T-helper 1 cell treated with Interleukin-12 subunit alpha and Interleukin-12 subunit beta and Interleukin-4 antibody, amounts not matched to agents 30 μg/mL and 1 μg/mL, for 36 hours (primary cell): ENCODE measurements around the gene PIM1.
"Not testable (repeated sequence)": the region's sequence is repeated elsewhere in the genome, so short reads cannot be mapped to it uniquely, and the experiment has no call there.

Source experiments
- H3K27ac Mint-ChIP-seq: one replicate; pipeline ENCODE4 v1.8.0; 2021; ENCODE audit warnings: mild to moderate bottlenecking, mixed read lengths
- H3K27me3 Mint-ChIP-seq: one replicate; pipeline ENCODE4 v1.8.0; 2021; ENCODE audit warnings: low read depth, mixed read lengths
- H3K36me3 Mint-ChIP-seq: one replicate; pipeline ENCODE4 v1.8.0; 2021; ENCODE audit warnings: low read depth, mixed read lengths
- H3K4me1 Mint-ChIP-seq: one replicate; pipeline ENCODE4 v1.8.0; 2021; ENCODE audit warnings: low read depth, mixed read lengths
- H3K4me3 Mint-ChIP-seq: one replicate; pipeline ENCODE4 v1.8.0; 2021; ENCODE audit warnings: mild to moderate bottlenecking, moderate library complexity, mixed read lengths
- H3K9me3 Mint-ChIP-seq: one replicate; pipeline ENCODE4 v1.8.0; 2021; ENCODE audit warnings: mixed read lengths

The PIM1 gene

DNA sequence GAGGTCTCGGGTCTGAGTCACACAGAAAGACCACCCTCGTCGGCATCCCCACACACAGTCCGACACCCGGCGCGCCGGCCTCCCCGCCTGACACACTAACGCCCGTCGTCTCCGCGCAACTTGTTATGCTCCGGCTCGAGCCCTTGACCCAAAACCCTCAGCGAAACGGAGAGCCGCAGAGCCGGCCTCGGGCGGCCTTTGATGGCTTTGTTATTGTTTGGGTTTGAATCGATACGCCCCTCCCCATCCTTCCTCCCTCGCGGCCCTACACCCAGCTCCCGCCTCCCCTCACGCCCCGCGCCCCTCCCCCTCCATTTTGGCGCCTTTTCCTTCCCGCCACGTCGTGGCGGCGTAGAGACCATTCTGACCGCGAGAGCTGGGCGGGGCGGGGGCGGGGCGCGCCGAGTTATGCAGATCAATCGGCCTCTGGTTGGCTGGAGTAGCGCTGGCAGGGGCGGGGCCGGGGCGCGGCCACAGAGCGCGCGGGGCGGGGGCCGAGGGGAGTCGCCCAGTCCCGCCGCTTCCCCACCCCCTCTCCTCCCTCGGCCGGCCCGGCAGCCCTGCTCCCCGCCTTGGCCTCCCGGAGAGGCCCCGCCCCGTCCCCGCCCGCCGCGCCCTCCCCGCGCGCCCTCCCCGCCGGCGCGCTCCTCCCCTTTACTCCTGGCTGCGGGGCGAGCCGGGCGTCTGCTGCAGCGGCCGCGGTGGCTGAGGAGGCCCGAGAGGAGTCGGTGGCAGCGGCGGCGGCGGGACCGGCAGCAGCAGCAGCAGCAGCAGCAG, at the start of gene PIM1:
TSS of gene PIM1 (plus strand) at position 657 of the 777 bp plus-strand sequence. CDS start 424 bp downstream, outside the sequence.
- H3K27me3 Mint-ChIP-seq = no peaks in the 10 kb centered on the region
- H3K36me3 Mint-ChIP-seq = peaks cover 39% of the 10 kb centered on the region
- no peaks in the 10 kb centered on the region for H3K9me3 Mint-ChIP-seq
- H3K27ac Mint-ChIP-seq = peak within 1 kb of the TSS; percentile 94
- H3K4me3 Mint-ChIP-seq = peak within 1 kb of the TSS; percentile 94
- H3K4me1 Mint-ChIP-seq = peaks cover 31% of the 10 kb centered on the region

DNA sequence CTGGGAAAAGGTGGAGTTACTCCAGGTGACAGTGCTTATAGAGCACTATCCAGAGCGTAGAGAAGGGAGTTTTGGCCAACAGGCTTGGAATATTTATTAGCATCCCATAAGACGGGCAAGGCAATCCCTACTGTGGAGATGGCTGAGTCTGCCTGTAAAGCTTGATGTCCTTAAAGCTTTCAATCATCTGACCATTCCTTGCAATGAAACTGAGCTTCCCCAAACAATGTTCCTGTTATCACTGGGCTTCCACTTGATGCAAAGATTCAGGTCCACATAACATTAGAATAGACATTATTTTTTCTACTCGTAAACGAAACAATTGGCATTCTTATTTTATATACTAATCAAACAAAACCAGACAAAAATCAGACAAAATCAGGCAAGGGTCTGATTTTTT, 48.4 kb upstream of the PIM1 start:
- no peak overlapping the region for H3K4me3 Mint-ChIP-seq
- H3K9me3 Mint-ChIP-seq = no peaks in the 10 kb centered on the region
- peaks cover 5% of the 10 kb centered on the region for H3K4me1 Mint-ChIP-seq
- no peak overlapping the region for H3K27ac Mint-ChIP-seq
- H3K27me3 Mint-ChIP-seq = no peaks in the 10 kb centered on the region
- no peaks in the 10 kb centered on the region for H3K36me3 Mint-ChIP-seq

DNA sequence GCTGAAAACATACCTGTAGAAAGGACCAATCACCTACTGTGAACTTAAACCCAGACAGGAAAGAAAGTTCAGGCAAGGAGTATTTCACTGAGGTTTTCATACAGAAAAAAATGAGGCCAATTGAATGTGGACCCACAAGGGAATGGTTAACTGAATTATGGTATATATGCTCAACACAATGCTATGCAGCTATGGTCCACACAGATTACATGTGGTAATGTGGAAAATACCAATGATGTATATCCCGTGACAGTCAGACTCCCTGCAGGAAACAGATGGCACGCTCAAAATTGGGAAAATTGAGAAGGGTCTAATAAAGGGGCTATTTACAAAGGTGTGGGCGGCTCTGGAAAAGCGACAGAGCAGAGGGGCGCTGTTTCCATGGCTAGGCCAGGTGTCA, 47.1 kb upstream of the PIM1 start:
- Mint-ChIP-seq H3K27ac (no peak overlapping the region), H3K36me3 (no peaks in the 10 kb centered on the region), H3K27me3 (peaks cover 4% of the 10 kb centered on the region), H3K4me3 (no peak overlapping the region), H3K9me3 (no peaks in the 10 kb centered on the region), H3K4me1 (peaks cover 5% of the 10 kb centered on the region)

DNA sequence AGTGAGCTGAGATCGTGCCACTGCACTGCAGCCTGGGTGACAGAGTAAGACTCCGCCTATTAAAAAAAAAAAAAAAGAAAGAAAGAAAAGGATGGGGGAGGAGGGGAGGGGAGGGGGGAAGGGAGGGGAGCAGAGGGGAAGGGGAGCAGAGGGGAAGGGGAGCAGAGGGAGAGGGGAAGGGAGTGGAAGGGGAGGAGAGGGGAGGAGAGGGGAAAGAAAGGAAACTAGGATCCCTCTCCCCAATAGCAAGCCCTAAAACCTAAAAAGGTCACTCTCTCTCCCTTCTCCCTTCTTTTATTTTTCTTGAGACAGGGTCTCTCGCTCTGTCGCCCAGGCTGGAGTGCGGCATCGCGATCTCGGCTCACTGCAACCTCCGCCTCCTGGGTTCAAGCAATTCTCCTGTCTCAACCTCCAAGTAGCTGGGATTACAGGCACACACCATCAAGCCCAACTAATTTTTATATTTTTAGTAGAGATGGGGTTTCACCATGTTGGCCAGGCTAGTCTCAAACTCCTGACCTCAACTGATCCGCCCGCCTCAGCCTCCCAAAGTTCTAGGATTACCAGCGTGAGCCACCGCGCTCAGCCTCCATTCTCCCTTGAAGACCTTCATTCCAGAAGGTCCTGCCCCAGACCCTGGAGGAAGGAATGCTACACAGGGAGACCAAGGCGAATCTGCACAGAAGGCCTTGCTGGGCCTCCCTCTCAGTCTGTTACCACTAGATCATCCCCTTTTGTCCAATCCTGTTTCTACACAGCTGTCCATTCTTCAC, 45.8 kb upstream of the PIM1 start:
- Mint-ChIP-seq H3K4me3 (no peak overlapping the region), H3K36me3 (no peaks in the 10 kb centered on the region), H3K9me3 (no peaks in the 10 kb centered on the region), H3K27me3 (peaks cover 4% of the 10 kb centered on the region), H3K4me1 (peaks cover 5% of the 10 kb centered on the region), H3K27ac (no peak overlapping the region)

DNA sequence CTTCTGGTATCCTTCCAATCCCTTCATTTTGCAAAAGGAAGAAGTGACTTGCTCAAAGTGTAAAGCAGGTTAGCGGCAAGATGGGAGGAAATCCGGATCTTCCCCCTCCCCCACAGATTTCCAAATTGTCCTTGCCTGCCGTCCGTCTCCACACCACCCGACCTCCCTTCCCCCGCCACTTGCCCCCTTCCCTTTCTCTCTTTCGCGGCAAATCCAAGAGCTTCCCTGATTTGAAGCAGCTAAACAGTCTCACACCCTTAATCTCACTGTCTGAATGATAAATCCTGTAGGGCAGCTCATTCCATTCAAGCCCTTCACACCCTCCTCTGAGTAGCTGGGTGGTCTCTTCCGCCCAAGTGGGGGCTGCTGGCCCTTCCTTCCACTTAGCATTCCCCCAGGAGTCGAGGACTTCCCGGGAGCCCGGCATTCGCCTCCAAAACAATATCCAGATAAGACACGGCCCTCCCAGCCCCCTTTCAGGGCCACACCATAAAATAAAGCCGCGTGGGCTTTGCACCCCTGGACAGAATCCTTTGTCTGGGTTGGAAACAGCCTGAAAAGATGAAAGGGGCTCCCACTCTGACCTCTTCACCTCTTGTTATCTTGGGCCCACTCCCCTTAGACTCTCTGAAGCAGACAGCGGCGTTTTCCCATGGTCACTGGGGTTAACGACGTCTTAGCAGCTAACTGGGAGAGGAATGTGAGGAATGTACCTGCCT, 44.0 kb upstream of the PIM1 start:
- H3K4me3 Mint-ChIP-seq = no peak overlapping the region
- peaks cover 10% of the 10 kb centered on the region for H3K4me1 Mint-ChIP-seq
- H3K27ac Mint-ChIP-seq = no peak overlapping the region
- peaks cover 4% of the 10 kb centered on the region for H3K27me3 Mint-ChIP-seq
- H3K36me3 Mint-ChIP-seq = no peaks in the 10 kb centered on the region
- H3K9me3 Mint-ChIP-seq = no peaks in the 10 kb centered on the region

DNA sequence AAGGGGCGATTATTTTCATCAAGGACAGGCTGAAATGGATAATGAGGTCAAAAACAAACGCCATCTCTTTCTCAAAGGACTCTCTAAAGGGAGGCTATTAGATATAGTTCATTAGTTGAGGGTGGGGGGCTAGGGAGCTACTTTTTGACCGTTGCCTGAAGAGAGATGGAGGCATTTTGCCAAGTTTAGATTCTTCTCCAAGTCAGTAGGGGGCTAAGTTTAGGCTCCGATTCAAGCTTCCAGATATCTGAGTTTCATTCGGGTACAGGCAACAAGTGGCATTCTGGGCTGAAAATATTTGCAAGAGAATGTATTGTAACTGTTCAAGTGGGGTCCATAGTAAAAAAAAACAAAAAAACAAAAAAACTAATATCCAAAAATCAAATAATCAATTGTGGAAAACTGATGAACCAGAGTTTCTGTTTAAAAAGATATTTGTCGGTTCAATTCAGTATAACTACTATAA, 43.4 kb upstream of the PIM1 start:
- Mint-ChIP-seq H3K4me1 (peaks cover 10% of the 10 kb centered on the region), H3K4me3 (no peak overlapping the region), H3K27ac (no peak overlapping the region), H3K9me3 (no peaks in the 10 kb centered on the region), H3K36me3 (no peaks in the 10 kb centered on the region), H3K27me3 (peaks cover 4% of the 10 kb centered on the region)

DNA sequence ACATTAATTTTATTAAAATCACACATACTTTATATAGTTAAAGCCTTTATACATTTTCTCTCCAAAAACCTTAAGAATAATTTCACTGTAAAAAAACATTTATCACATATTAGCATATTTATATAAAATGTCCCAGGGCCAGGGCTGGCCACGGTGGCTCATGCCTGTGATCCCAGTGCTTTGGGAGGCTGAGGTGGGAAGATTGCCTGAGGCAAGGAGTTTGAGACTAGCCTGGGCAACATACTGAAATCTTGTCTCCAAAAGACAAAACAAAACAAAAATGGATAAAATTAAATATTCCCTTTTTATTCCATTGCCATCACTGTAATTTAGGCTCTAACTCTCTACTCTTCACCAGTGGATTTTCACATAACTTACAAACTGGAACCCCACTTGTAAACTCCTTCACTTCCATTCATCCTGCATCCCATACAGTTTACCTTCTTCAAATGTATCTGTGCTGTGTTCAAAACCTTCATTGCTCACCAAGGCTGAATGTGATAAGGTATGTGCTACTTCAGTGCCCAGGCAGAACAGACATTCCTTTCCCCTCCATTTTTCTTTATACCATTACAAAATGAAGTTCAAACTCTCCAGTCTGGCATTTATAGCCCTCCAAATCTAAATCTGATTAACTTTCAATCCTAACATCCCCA, 42.9 kb upstream of the PIM1 start:
- Mint-ChIP-seq H3K4me3 (no peak overlapping the region), H3K4me1 (peaks cover 12% of the 10 kb centered on the region), H3K9me3 (no peaks in the 10 kb centered on the region), H3K27ac (no peak overlapping the region), H3K36me3 (no peaks in the 10 kb centered on the region), H3K27me3 (peaks cover 4% of the 10 kb centered on the region)

DNA sequence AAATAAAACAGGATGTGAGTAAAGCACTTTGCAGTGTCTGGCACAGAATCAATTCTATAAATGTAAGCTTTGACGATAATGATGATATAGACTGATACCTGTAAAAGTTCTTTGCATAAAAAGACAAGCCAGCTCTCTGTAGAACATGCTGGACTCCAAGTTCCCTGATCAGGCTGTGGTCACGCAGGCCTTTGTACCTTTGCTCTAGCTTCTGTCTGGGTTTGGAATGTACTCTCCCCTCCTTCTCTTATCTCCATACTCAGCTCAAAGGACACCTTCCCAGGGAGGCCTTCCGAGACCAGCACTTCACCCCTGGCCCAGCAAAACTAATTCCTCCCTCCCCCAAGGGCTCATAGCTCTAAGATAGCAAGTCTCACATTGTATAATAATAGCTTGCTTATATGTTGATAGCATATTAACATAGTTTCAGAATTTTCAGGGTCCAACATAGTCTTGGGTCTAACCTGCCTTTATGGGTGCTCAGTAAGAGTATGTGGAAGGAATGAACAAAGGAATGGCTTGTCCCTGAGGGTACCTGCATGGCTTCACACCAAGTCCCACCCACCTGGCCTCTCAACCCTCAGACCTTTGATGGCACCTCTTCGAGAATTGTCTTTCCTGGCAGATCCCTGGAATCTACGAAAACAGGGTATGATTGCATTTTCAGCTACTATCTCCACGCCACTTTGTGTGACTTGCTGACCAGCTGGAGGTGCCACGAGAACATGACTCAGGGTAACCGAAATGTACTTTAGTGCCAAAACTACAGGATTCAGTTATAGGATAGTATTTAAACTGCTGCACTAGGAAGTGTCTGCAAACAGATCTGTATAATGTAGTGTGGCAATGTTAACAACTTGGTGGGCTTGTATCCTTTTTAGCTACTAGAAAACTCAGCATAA, 41.7 kb upstream of the PIM1 start:
- peaks cover 12% of the 10 kb centered on the region for H3K4me1 Mint-ChIP-seq
- H3K27ac Mint-ChIP-seq = no peak overlapping the region
- H3K27me3 Mint-ChIP-seq = peaks cover 4% of the 10 kb centered on the region
- no peaks in the 10 kb centered on the region for H3K36me3 Mint-ChIP-seq
- H3K9me3 Mint-ChIP-seq = no peaks in the 10 kb centered on the region
- no peak overlapping the region for H3K4me3 Mint-ChIP-seq

DNA sequence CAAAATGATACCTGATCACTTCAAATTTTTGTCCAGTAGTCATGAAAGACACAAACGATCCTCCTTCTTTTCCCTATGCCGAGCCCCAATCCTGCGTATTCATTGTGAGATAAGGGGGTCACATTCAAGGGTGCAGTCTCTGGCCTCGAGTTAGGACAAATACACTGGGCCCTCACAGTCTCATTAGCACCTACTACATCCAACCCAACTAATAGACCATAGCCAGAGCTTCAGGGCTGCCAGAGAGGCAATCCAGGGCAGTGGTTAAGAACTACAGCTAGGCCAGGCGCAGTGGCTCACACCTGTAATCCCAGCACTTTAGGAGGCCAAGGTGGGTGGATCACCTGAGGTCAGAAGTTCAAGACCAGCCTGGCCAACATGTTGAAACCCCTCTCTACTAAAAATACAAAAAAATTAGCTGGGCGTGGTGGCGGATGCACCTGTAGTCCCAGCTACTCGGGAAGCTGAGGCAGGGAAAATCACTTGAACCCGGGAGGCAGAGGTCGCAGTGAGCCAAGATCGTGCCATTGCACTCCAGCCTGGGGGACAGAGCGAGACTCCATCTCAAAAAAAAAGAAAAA, 41.0 kb upstream of the PIM1 start:
- H3K27ac Mint-ChIP-seq, H3K36me3 Mint-ChIP-seq, H3K4me3 Mint-ChIP-seq, H3K9me3 Mint-ChIP-seq, H3K27me3 Mint-ChIP-seq: not testable (repeated sequence)
- peaks cover 12% of the 10 kb centered on the region for H3K4me1 Mint-ChIP-seq

DNA sequence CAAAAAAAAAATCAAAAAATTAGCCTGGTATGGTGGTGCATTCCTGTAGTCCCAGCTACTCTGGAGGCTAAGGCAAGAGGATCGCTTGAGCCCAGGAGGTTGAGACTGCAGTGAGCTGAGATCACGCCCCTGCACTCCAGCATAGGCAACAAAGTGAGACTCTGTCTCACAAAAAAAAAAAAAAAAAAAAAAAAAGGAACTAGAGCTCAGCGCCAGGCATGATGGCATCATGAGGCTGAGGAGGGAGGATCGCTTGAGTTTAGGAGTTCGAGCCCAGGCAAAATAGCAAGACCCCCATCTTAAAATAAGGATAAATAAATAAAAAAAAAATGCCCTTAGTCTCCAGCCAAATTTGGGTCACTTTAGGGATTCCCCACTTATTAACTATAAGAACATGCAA, 40.4 kb upstream of the PIM1 start:
- H3K36me3 Mint-ChIP-seq = no peaks in the 10 kb centered on the region
- peaks cover 4% of the 10 kb centered on the region for H3K27me3 Mint-ChIP-seq
- no peaks in the 10 kb centered on the region for H3K9me3 Mint-ChIP-seq
- no peak overlapping the region for H3K4me3 Mint-ChIP-seq
- H3K4me1 Mint-ChIP-seq = peaks cover 18% of the 10 kb centered on the region
- H3K27ac Mint-ChIP-seq = no peak overlapping the region

DNA sequence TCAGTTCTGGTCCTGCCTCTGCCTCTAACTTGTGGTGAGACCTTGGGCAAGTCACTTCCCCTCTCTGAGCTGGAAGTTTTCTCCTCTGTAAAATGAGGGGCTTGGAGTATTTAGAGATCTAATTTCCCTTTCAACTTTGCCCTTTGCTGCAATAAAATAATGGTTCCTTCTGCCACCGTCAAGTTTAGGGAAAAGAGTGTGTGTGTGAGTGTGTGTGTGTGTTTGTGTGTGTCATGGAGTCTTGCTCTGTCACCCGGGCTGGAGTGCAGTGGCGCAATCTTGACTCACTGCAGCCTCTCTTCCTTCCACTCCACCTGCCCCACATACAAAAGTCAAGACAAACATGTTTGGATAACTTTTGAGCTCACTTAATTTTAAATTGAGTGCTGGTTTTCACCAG, 39.2 kb upstream of the PIM1 start:
- Mint-ChIP-seq H3K9me3 (no peaks in the 10 kb centered on the region), H3K4me3 (no peak overlapping the region), H3K4me1 (peaks cover 21% of the 10 kb centered on the region), H3K27me3 (peaks cover 4% of the 10 kb centered on the region), H3K27ac (no peak overlapping the region), H3K36me3 (no peaks in the 10 kb centered on the region)

DNA sequence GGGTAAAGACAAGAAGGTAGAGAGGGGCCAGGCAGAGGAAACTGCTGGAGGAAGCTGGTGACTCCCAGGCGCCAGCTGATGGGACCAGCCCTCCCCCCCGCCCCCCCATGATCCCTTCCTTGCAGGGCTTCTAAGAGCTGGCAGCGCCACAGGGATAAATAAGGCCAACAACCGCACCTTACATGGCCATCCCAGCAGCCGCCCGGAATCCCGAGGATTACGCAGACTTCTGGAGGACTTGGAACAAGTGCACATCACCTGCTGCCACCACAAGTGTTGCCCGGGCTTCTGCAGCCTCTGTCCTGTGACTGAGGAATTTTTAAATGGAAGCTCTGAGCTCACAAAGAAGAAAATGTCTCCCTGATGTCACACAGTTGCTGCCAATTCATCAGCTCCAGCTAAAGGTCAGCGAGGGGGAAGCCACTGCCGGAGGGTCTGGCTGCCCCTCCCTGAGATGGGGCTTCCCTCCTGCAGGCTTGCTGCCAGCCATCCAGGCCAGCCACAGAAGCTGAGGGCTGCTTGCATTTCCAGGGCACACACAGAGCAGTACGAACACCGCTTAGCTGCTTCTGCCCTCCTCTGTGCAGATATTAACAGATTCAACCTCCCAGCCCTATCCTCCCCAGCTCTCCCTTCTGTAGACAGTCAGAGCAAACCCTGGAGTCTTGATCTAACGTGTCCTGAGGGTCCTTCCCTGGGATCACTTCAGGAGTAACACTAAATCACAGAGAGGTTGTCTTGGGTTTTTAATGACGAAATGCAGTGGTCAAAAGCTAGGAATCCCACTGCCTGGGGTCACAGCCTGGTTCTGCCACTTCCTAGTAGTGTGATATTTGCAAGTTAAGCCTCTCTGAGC, 38.6 kb upstream of the PIM1 start:
- H3K36me3 Mint-ChIP-seq = no peaks in the 10 kb centered on the region
- no peak overlapping the region for H3K27ac Mint-ChIP-seq
- H3K27me3 Mint-ChIP-seq = peaks cover 4% of the 10 kb centered on the region
- no peak overlapping the region for H3K4me3 Mint-ChIP-seq
- peaks cover 21% of the 10 kb centered on the region for H3K4me1 Mint-ChIP-seq
- no peaks in the 10 kb centered on the region for H3K9me3 Mint-ChIP-seq

DNA sequence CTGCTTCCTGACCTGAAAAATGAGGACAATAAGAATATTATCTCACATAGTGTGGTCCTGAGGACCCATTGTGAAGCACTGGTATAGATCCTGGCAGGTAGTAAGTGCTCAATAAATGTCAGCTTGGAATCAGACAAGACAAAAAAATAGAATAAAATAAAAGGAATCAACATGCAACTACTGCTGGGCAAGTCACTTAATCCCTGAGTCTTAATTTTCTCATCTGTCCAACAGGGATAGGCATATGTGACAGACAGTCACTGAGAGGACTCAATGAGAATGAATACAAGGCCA, 38.0 kb upstream of the PIM1 start:
- Mint-ChIP-seq H3K27me3 (peaks cover 4% of the 10 kb centered on the region), H3K4me1 (peaks cover 21% of the 10 kb centered on the region), H3K9me3 (no peaks in the 10 kb centered on the region), H3K27ac (no peak overlapping the region), H3K36me3 (no peaks in the 10 kb centered on the region), H3K4me3 (no peak overlapping the region)
